CD14-positive monocyte (primary cell): ENCODE measurements around the gene NAT8. TPM values are rescaled to one million over a fixed set of nuclear protein-coding genes. Genes with fewer than 3 reads are reported as not detected.
"Not testable (repeated sequence)": the region's sequence is repeated elsewhere in the genome, so short reads cannot be mapped to it uniquely, and the experiment has no call there.

ENCODE experiments used
- DNase-seq, 3 donors: peaks; one replicate each; pipeline ENCODE4 v3.0.0-alpha.2; 2011 to 2022
- H2AFZ ChIP-seq: 2 replicates; pipeline ENCODE4 v1.6.0; 2012; ENCODE audit warnings: mild to moderate bottlenecking, low read depth, low read length, inconsistent platforms; ENCODE audit not compliant: insufficient read depth, poor library complexity, severe bottlenecking
- H3K27ac ChIP-seq, 2 donors: 1 replicate in 1 of 2; 2 replicates in 1 of 2; pipeline ENCODE4 v1.5.1; 2012 to 2013; ENCODE audit warnings: low read length in 2 of 2, control low read depth in 1 of 2, inconsistent platforms in 1 of 2, low read depth in 1 of 2, mild to moderate bottlenecking in 1 of 2
- H3K27me3 ChIP-seq, 2 donors: one replicate each; pipeline versions ENCODE4 v1.6.0 to v1.6.1; 2011 to 2013; ENCODE audit warnings: low read length in 2 of 2; ENCODE audit not compliant: control insufficient read depth in 2 of 2, insufficient read depth in 2 of 2
- H3K36me3 ChIP-seq, 2 donors: replicated peaks in 1 of 2; 1 replicate in 1 of 2; 2 replicates in 1 of 2; pipeline versions ENCODE4 v1.5.1 to v1.6.1; 2012 to 2013; ENCODE audit warnings: low read length in 2 of 2, control low read depth in 1 of 2, inconsistent platforms in 1 of 2, mild to moderate bottlenecking in 1 of 2; ENCODE audit not compliant: insufficient read depth in 2 of 2, control insufficient read depth in 1 of 2
- H3K4me1 ChIP-seq, 2 donors: 1 replicate in 1 of 2; 2 replicates in 1 of 2; pipeline versions ENCODE4 v1.5.1 to v1.6.1; 2012 to 2013; ENCODE audit warnings: low read length in 2 of 2, control low read depth in 1 of 2, inconsistent platforms in 1 of 2, mild to moderate bottlenecking in 1 of 2, moderate library complexity in 1 of 2; ENCODE audit not compliant: insufficient read depth in 2 of 2, control insufficient read depth in 1 of 2
- H3K4me2 ChIP-seq: replicated peaks from 2 replicates; pipeline ENCODE3; 2012; ENCODE audit warnings: low read length, moderate library complexity, mild to moderate bottlenecking; ENCODE audit not compliant: poor library complexity, severe bottlenecking; ENCODE audit errors: extremely low read depth
- H3K4me3 ChIP-seq, 3 experiments: fragments of 200-600 bp in 1 of 3; sonication (generic) in 1 of 3; replicated peaks in 1 of 3; 1 replicate in 2 of 3; 2 replicates in 1 of 3; pipeline ENCODE4 v1.5.1; 2011 to 2013; ENCODE audit warnings: low read length in 3 of 3, mild to moderate bottlenecking in 3 of 3, control low read depth in 2 of 3, low read depth in 2 of 3, inconsistent platforms in 1 of 3, moderate library complexity in 1 of 3
- H3K79me2 ChIP-seq: 2 replicates; pipeline ENCODE4 v1.6.0; 2012; ENCODE audit warnings: mild to moderate bottlenecking, control low read depth, inconsistent platforms, low read length, moderate library complexity; ENCODE audit not compliant: insufficient read depth
- H3K9ac ChIP-seq: 2 replicates; pipeline ENCODE4 v1.6.0; 2017; ENCODE audit warnings: low read length, mild to moderate bottlenecking; ENCODE audit not compliant: insufficient read depth, poor library complexity, severe bottlenecking
- H3K9me3 ChIP-seq, 2 donors: replicated peaks in 1 of 2; 1 replicate in 1 of 2; 2 replicates in 1 of 2; pipeline versions ENCODE4 v1.5.1 to v1.6.1; 2012 to 2013; ENCODE audit warnings: low read length in 2 of 2, control low read depth in 1 of 2; ENCODE audit not compliant: control insufficient read depth in 1 of 2, insufficient read depth in 1 of 2
- H4K20me1 ChIP-seq: 2 replicates; pipeline ENCODE4 v1.6.0; 2012; ENCODE audit warnings: mild to moderate bottlenecking, low read length, control low read depth, moderate library complexity; ENCODE audit not compliant: insufficient read depth
- H3K27ac Mint-ChIP-seq, 7 donors: one replicate each; pipeline ENCODE4 v1.8.0; 2020; ENCODE audit warnings: mild to moderate bottlenecking in 7 of 7, mixed read lengths in 7 of 7, moderate library complexity in 6 of 7, inconsistent platforms in 2 of 7
- H3K27me3 Mint-ChIP-seq, 3 donors: one replicate each; pipeline ENCODE4 v1.8.0; 2021 to 2022; ENCODE audit warnings: low read depth in 3 of 3, mild to moderate bottlenecking in 3 of 3, mixed read lengths in 3 of 3, moderate library complexity in 3 of 3, inconsistent platforms in 1 of 3
- H3K36me3 Mint-ChIP-seq, 2 donors: one replicate each; pipeline ENCODE4 v1.8.0; 2020; ENCODE audit warnings: mixed read lengths in 2 of 2, inconsistent platforms in 1 of 2, mild to moderate bottlenecking in 1 of 2
- H3K4me1 Mint-ChIP-seq: one replicate; pipeline ENCODE4 v1.8.0; 2020; ENCODE audit warnings: mild to moderate bottlenecking, mixed read lengths
- H3K4me3 Mint-ChIP-seq, 2 donors: one replicate each; pipeline ENCODE4 v1.8.0; 2020; ENCODE audit warnings: mild to moderate bottlenecking in 2 of 2, mixed read lengths in 2 of 2, moderate library complexity in 1 of 2
- H3K9me3 Mint-ChIP-seq, 7 donors: one replicate each; pipeline ENCODE4 v1.8.0; 2020 to 2022; ENCODE audit warnings: mixed read lengths in 7 of 7, mild to moderate bottlenecking in 6 of 7, moderate library complexity in 6 of 7, inconsistent platforms in 2 of 7
- CTCF ChIP-seq: fragments of 200-600 bp; IDR thresholded peaks from one replicate; pipeline ENCODE4 v1.8.0; 2022; ENCODE audit warnings: antibody characterized with exemption, mild to moderate bottlenecking
- WGBS: methylation state at CpG from one replicate; pipeline ENCODE4 v1.1.5; 2013; ENCODE audit warnings: missing lambda C conversion rate; ENCODE audit not compliant: insufficient coverage; 5-methylcytosine and 5-hydroxymethylcytosine counted together
- intact Hi-C, 2 donors: fragments of 100-400 bp; cut with micrococcal nuclease; formaldehyde crosslinking; loops; one replicate each; pipeline versions ENCODE4 v1.15.0 to v1.15.1; 2023
- polyA plus RNA-seq, 3 donors: library from polyadenylated mRNA; depleted of rRNA in 1 of 3; unstranded in 2 of 3; stranded (reverse) in 1 of 3; fragments of 300-500 nt in 2 of 3; fragments of >200 nt in 1 of 3; fragmentation: Illumina TruSeq in 2 of 3; gene quantifications; 1 replicate in 2 of 3; 2 replicates in 1 of 3; pipeline ENCODE4 v1.2.3, GENCODE V29; 2012 to 2021

The NAT8 gene
- polyA plus RNA-seq, 3 donors, result not detected

DNA sequence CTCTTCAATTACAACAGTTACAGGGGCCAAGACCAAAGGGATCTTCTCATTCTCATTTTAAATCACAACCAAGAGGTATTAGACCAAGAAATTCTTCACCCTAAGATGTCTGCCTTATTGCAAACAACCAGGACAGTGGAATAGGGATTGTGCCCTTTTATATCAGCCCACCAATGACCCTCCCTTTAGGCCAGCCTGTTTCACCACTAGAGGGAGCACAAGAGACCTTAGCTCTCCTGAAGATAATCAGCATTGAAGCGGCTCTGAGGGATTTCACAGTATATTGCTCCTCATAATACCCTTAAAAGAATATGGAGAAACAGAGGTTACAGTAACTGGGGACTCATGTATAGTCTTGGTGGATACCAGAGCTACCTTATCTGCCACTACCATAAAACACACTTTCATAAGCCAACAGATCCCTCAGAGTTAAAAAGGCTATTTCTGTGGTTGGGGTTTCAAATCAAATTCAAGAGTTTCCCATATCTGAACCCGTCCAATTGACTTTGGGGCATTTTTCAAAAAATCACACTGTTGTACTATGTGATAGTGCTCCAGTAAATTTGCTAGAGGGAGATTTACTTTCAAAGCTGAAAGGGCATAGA, 11.5 kb downstream of the NAT8 start:
- H3K9me3 Mint-ChIP-seq, H3K36me3 Mint-ChIP-seq, H3K36me3 ChIP-seq, H3K4me1 ChIP-seq, H2AFZ ChIP-seq, H3K79me2 ChIP-seq, H3K27ac Mint-ChIP-seq, H3K27ac ChIP-seq, H3K27me3 Mint-ChIP-seq, H3K27me3 ChIP-seq, H3K4me3 ChIP-seq, H3K4me2 ChIP-seq, intact Hi-C loops, DNase-seq, H4K20me1 ChIP-seq, H3K9me3 ChIP-seq, H3K9ac ChIP-seq, H3K4me3 Mint-ChIP-seq: not testable (repeated sequence)
- peak; percentile 77 for TF ChIP-seq CTCF
- peaks cover 11% of the 10 kb centered on the region for H3K4me1 Mint-ChIP-seq
- no CpG with 5 or more reads among the region's 2 CpGs for WGBS

DNA sequence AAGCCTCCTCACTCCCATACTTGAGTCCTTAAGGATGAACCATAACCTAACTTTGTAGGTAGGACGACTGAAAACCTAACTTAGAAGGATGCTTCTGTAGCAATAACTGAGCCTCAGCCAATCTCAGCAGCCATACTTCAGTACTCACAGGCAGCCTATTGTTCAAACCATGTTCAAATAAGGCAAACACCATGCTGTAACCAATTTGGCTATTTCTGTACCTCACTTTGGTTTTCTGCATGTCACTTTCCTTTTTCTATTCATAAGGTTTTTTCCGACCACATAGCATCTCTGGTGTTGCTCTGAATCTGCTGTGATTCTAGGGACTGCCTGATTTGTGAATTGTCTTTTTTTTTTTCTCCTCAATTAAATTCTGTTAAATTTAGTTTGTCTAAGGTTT, 13.7 kb downstream of the NAT8 start:
- peaks cover 15% of the 10 kb centered on the region for H3K4me1 Mint-ChIP-seq
- H3K36me3 ChIP-seq, H3K9me3 Mint-ChIP-seq, H3K4me1 ChIP-seq, H3K36me3 Mint-ChIP-seq, H3K4me3 ChIP-seq, DNase-seq, H3K27me3 Mint-ChIP-seq, H4K20me1 ChIP-seq, H3K9me3 ChIP-seq, intact Hi-C loops, H3K4me2 ChIP-seq, H3K27ac Mint-ChIP-seq, H2AFZ ChIP-seq, H3K4me3 Mint-ChIP-seq, H3K27me3 ChIP-seq, H3K9ac ChIP-seq, H3K27ac ChIP-seq, H3K79me2 ChIP-seq: not testable (repeated sequence)
- WGBS, result 86% methylated on average over 1 of the region's 2 CpGs

GRCh38 chr2:73626237-73626636, 16.0 kb downstream of the NAT8 start:
- H2AFZ ChIP-seq, H3K79me2 ChIP-seq, H3K27me3 Mint-ChIP-seq, H3K9me3 ChIP-seq, H3K27me3 ChIP-seq, H3K4me3 Mint-ChIP-seq, DNase-seq, H3K4me3 ChIP-seq, H3K9ac ChIP-seq, H3K4me1 ChIP-seq, H3K9me3 Mint-ChIP-seq, intact Hi-C loops, H3K27ac ChIP-seq, H3K4me2 ChIP-seq, H4K20me1 ChIP-seq, H3K36me3 ChIP-seq, H3K36me3 Mint-ChIP-seq: not testable (repeated sequence)
- Mint-ChIP-seq H3K27ac (peak overlapping the region in 2 of 7 donors; percentile 25 to 43), H3K4me1 (peaks cover 15% of the 10 kb centered on the region)
- no CpG with 5 or more reads among the region's 5 CpGs for WGBS

GRCh38 chr2:73624625-73625024, 17.6 kb downstream of the NAT8 start:
- H3K9me3 Mint-ChIP-seq, H3K9me3 ChIP-seq, H3K4me3 ChIP-seq, H3K27me3 ChIP-seq, H3K79me2 ChIP-seq, H3K36me3 ChIP-seq, H2AFZ ChIP-seq, H3K4me1 ChIP-seq, intact Hi-C loops, H3K27ac Mint-ChIP-seq, H3K36me3 Mint-ChIP-seq, H3K9ac ChIP-seq, H3K4me2 ChIP-seq, H3K27ac ChIP-seq, H4K20me1 ChIP-seq, H3K4me3 Mint-ChIP-seq, DNase-seq, H3K27me3 Mint-ChIP-seq: not testable (repeated sequence)
- peaks cover 15% of the 10 kb centered on the region for H3K4me1 Mint-ChIP-seq
- WGBS, result no CpG with 5 or more reads among the region's 9 CpGs
